WTC11 (cell line): ENCODE data around the gene NCOA3. TPM values are rescaled to one million over a fixed set of nuclear protein-coding genes. Genes with fewer than 3 reads are reported as not detected.

ENCODE experiments used
- ATAC-seq: fragments of 200-7000 bp; cut with Tn5 transposase; 2 replicates; pipeline ENCODE4 v1.10.0; 2021; ENCODE audit warnings: mild to moderate bottlenecking, moderate library complexity
- CTCF ChIA-PET: fragments of 300-600 bp; sonication (Branson Sonifier 250); formaldehyde crosslinking; loops from one replicate; lab custom pipeline; 2021; ENCODE audit warnings: antibody characterized with exemption; lab: Charles Lee
- POLR2A ChIA-PET: fragments of 350-600 bp; sonication (Branson Sonifier 250); formaldehyde crosslinking; loops from one replicate; lab custom pipeline; 2021; ENCODE audit warnings: antibody characterized with exemption; lab: Charles Lee
- DNase-seq: peaks from one replicate; pipeline ENCODE4 v3.0.0; 2021; ENCODE audit warnings: low spot score
- H3K27ac Mint-ChIP-seq: 2 replicates; pipeline ENCODE4 v1.8.0; 2021; ENCODE audit warnings: mixed read lengths
- H3K27me3 Mint-ChIP-seq: 2 replicates; pipeline ENCODE4 v1.8.0; 2021; ENCODE audit warnings: low read depth, mild to moderate bottlenecking, moderate library complexity, mixed read lengths
- H3K36me3 Mint-ChIP-seq: 2 replicates; pipeline ENCODE4 v1.8.0; 2021; ENCODE audit warnings: mixed read lengths
- H3K4me1 Mint-ChIP-seq: 2 replicates; pipeline ENCODE4 v1.8.0; 2022; ENCODE audit warnings: mixed read lengths
- H3K4me3 Mint-ChIP-seq: 2 replicates; pipeline ENCODE4 v1.8.0; 2021; ENCODE audit warnings: mild to moderate bottlenecking, moderate library complexity, mixed read lengths
- H3K9me3 Mint-ChIP-seq: 2 replicates; pipeline ENCODE4 v1.8.0; 2021; ENCODE audit warnings: mixed read lengths
- AR ChIP-seq: fragments of 250-450 bp; sonication (Bioruptor Pico); IDR thresholded peaks from 2 replicates; pipeline ENCODE4 v1.9.0; 2021; ENCODE audit warnings: mild to moderate bottlenecking
- CBFB ChIP-seq: sonication (generic); formaldehyde crosslinking; IDR thresholded peaks from 2 replicates; pipeline ENCODE4 v1.8.1; 2022; ENCODE audit warnings: mild to moderate bottlenecking, low read depth, missing genetic modification reagents
- CREM ChIP-seq: sonication (generic); formaldehyde crosslinking; IDR thresholded peaks from 2 replicates; pipeline ENCODE4 v1.8.1; 2022; ENCODE audit warnings: mild to moderate bottlenecking, missing genetic modification reagents, moderate library complexity
- ELF4 ChIP-seq: sonication (generic); formaldehyde crosslinking; IDR thresholded peaks from 2 replicates; pipeline ENCODE4 v1.8.1; 2022; ENCODE audit warnings: low read depth, mild to moderate bottlenecking, moderate library complexity, missing genetic modification reagents
- ETV6 ChIP-seq: sonication (generic); formaldehyde crosslinking; IDR thresholded peaks from 2 replicates; pipeline ENCODE4 v1.8.1; 2022; ENCODE audit warnings: mild to moderate bottlenecking, missing genetic modification reagents
- FOXK1 ChIP-seq: sonication (generic); formaldehyde crosslinking; IDR thresholded peaks from 2 replicates; pipeline ENCODE4 v1.8.0; 2022; ENCODE audit warnings: mild to moderate bottlenecking, moderate library complexity, missing genetic modification reagents
- FOXP1 ChIP-seq: sonication (generic); formaldehyde crosslinking; IDR thresholded peaks from 2 replicates; pipeline ENCODE4 v1.8.0; 2022; ENCODE audit warnings: missing genetic modification reagents, mild to moderate bottlenecking, moderate library complexity, borderline replicate concordance
- IRF1 ChIP-seq: sonication (generic); formaldehyde crosslinking; IDR thresholded peaks from 2 replicates; pipeline ENCODE4 v1.8.0; 2023; ENCODE audit warnings: missing genetic modification reagents
- JUN ChIP-seq: sonication (generic); formaldehyde crosslinking; IDR thresholded peaks from 2 replicates; pipeline ENCODE4 v1.8.0; 2023; ENCODE audit warnings: mild to moderate bottlenecking, missing genetic modification reagents
- MAX ChIP-seq: sonication (generic); formaldehyde crosslinking; IDR thresholded peaks from 2 replicates; pipeline ENCODE4 v1.8.0; 2022; ENCODE audit warnings: mild to moderate bottlenecking, missing genetic modification reagents
- MLX ChIP-seq: sonication (generic); formaldehyde crosslinking; IDR thresholded peaks from 2 replicates; pipeline ENCODE4 v1.8.1; 2023; ENCODE audit warnings: mild to moderate bottlenecking, missing genetic modification reagents, moderate library complexity
- OVOL2 ChIP-seq: fragments of 250-450 bp; sonication (Bioruptor Pico); IDR thresholded peaks from 2 replicates; pipeline ENCODE4 v1.9.0; 2021; ENCODE audit warnings: mild to moderate bottlenecking, borderline replicate concordance
- PRRX2 ChIP-seq: fragments of 250-450 bp; sonication (Bioruptor Pico); IDR thresholded peaks from 2 replicates; pipeline ENCODE4 v1.8.0; 2021; ENCODE audit warnings: mild to moderate bottlenecking
- SOX15 ChIP-seq: fragments of 250-450 bp; sonication (Bioruptor Pico); IDR thresholded peaks from 2 replicates; pipeline ENCODE4 v1.9.0; 2021; ENCODE audit warnings: mild to moderate bottlenecking
- TCF7 ChIP-seq: sonication (generic); formaldehyde crosslinking; IDR thresholded peaks from 2 replicates; pipeline ENCODE4 v1.8.0; 2022; ENCODE audit warnings: mild to moderate bottlenecking, low read depth, missing genetic modification reagents, moderate library complexity
- TEAD1 ChIP-seq: sonication (generic); formaldehyde crosslinking; IDR thresholded peaks from 2 replicates; pipeline ENCODE4 v1.8.0; 2022; ENCODE audit warnings: mild to moderate bottlenecking, missing genetic modification reagents
- ZNF232 ChIP-seq: sonication (generic); formaldehyde crosslinking; IDR thresholded peaks from 2 replicates; pipeline ENCODE4 v1.8.0; 2022; ENCODE audit warnings: mild to moderate bottlenecking, missing genetic modification reagents
- ZNF317 ChIP-seq: sonication (generic); formaldehyde crosslinking; IDR thresholded peaks from 2 replicates; pipeline ENCODE4 v1.8.1; 2023; ENCODE audit warnings: low read depth, mild to moderate bottlenecking, moderate library complexity, missing genetic modification reagents, borderline replicate concordance
- ZNF396 ChIP-seq: fragments of 250-450 bp; sonication (Bioruptor Pico); IDR thresholded peaks from 2 replicates; pipeline ENCODE4 v1.8.0; 2021; ENCODE audit warnings: mild to moderate bottlenecking, moderate library complexity, borderline replicate concordance
- total RNA-seq: library from RNA; stranded (reverse); gene quantifications from 3 replicates; pipeline ENCODE4 v1.2.3, GENCODE V29; 2021

The NCOA3 gene
- total RNA-seq, 1 experiment from 2014 or later: 25.2 TPM

- H3K27ac Mint-ChIP-seq: no peak overlapping the region
These were observed 181.2 kb downstream of the NCOA3 start for GRCh38 chr20:47682916-47683315.

GRCh38 chr20:47684306-47685080, 182.8 kb downstream of the NCOA3 start:
- H3K27me3 Mint-ChIP-seq: peaks cover 5% of the 10 kb centered on the region; the same call in 1 of the 2 replicates
- no peak overlapping the region for H3K27ac Mint-ChIP-seq
- no peak overlapping the region for H3K4me3 Mint-ChIP-seq
- ATAC-seq (no peak), DNase-seq (no peak)
- ChIA-PET CTCF (no interaction called here), POLR2A (no interaction called here)
- peaks cover 22% of the 10 kb centered on the region for H3K4me1 Mint-ChIP-seq
- TF ChIP-seq JUN (CRISPR knock-in tag) (no peak), OVOL2 (CRISPR knock-in tag) (no peak)
- H3K36me3 Mint-ChIP-seq: peaks cover 8% of the 10 kb centered on the region
- peaks cover 7% of the 10 kb centered on the region; the same call in 1 of the 2 replicates for H3K9me3 Mint-ChIP-seq

More at GRCh38 chr20:47682916-47683315, 181.2 kb downstream of the NCOA3 start:
- peaks cover 4% of the 10 kb centered on the region; the same call in 1 of the 2 replicates for H3K27me3 Mint-ChIP-seq
- ChIA-PET POLR2A (no interaction called here), CTCF (interaction anchor here (1.4 kb wide), 1 partner anchor 26 kb away, joined by 3 read pairs; no protein-coding TSS in a partner anchor)
- H3K4me3 Mint-ChIP-seq: no peak overlapping the region
- peaks cover 6% of the 10 kb centered on the region for H3K4me1 Mint-ChIP-seq
- peaks cover 5% of the 10 kb centered on the region; the same call in 1 of the 2 replicates for H3K9me3 Mint-ChIP-seq
- ATAC-seq (no peak), DNase-seq (no peak)
- H3K36me3 Mint-ChIP-seq: no peaks in the 10 kb centered on the region; the same call in 1 of the 2 replicates
- TF ChIP-seq CREM (CRISPR knock-in tag) (no peak), CBFB (CRISPR knock-in tag) (no peak), ZNF396 (CRISPR knock-in tag) (no peak), FOXP1 (CRISPR knock-in tag) (no peak), TEAD1 (no peak), TCF7 (CRISPR knock-in tag) (no peak), FOXK1 (no peak), ZNF317 (CRISPR knock-in tag) (no peak), ETV6 (no peak), MLX (CRISPR knock-in tag) (no peak), SOX15 (CRISPR knock-in tag) (no peak), PRRX2 (no peak), AR (CRISPR knock-in tag) (no peak), IRF1 (CRISPR knock-in tag) (no peak), ZNF232 (CRISPR knock-in tag) (no peak), MAX (CRISPR knock-in tag) (no peak), ELF4 (CRISPR knock-in tag) (no peak)
